Measurements from ENCODE around the gene SEMA7A.

DNA sequence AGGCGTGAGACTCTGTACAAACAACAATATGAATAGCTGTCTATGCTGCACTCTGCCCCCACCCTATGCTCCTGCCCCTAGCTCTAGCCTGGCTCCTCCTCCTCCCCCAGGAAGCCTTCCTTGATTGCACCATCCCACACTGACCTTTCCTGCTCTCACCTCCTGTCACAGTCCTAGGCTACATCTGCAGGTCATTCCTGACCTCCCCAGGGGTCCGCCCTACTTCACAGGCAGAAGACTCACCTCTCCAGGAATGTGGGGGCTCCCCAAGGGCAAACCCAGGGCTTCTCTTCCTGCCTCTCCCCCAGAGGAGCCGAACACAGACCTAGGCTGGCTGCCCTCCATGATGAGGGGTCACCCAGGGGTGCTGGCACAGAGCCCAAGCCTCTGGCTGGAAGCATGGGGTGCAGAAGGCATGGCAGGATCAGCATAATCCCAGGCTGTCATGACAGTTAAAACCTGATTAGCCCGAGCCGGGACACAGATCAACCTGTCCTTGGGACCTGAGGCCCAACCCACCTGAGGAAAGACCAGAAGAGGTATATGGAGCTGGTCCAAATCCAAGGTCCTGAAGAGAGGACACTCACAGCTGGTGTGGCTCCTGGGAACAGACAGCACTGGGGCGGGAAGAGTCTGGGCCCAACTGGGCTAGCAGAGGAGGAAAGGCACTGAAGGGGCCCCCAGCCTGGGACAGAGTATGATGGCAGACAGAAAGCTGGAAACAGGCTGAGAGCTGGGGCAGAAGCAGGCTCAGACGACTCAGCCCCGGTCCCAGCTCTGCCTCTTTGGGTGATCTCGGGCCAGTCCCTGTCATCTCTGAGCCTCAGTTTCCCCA is 5.9 kb downstream of the SEMA7A start:
- TF ChIP-seq, protein P1, sequence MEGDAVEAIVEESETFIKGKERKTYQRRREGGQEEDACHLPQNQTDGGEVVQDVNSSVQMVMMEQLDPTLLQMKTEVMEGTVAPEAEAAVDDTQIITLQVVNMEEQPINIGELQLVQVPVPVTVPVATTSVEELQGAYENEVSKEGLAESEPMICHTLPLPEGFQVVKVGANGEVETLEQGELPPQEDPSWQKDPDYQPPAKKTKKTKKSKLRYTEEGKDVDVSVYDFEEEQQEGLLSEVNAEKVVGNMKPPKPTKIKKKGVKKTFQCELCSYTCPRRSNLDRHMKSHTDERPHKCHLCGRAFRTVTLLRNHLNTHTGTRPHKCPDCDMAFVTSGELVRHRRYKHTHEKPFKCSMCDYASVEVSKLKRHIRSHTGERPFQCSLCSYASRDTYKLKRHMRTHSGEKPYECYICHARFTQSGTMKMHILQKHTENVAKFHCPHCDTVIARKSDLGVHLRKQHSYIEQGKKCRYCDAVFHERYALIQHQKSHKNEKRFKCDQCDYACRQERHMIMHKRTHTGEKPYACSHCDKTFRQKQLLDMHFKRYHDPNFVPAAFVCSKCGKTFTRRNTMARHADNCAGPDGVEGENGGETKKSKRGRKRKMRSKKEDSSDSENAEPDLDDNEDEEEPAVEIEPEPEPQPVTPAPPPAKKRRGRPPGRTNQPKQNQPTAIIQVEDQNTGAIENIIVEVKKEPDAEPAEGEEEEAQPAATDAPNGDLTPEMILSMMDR (IDR thresholded peaks at IDR 0.05; ENCODE audit: low read length) = no peak
- TF ChIP-seq EZH2 (IDR thresholded peaks at IDR 0.05; ENCODE audit: borderline replicate concordance, low read length) = no peak
